Breast epithelium (tissue), 3 donors: ENCODE measurements around the gene ASTN2.

Source experiments
- POLR2AphosphoS5 ChIP-seq, 3 donors: sonication (generic); formaldehyde crosslinking; IDR thresholded peaks; one replicate each; pipeline ENCODE4 v1.6.1; 2017; ENCODE audit warnings: antibody characterized with exemption in 3 of 3
- TF ChIP-seq, protein P1 (sequence below), 3 donors: fragments of 450-650 bp; IDR thresholded peaks; one replicate each; pipeline ENCODE4 v1.5.1; 2016 to 2017; ENCODE audit warnings: antibody characterized with exemption in 3 of 3, mild to moderate bottlenecking in 3 of 3, moderate library complexity in 3 of 3

- TF ChIP-seq, protein P1, sequence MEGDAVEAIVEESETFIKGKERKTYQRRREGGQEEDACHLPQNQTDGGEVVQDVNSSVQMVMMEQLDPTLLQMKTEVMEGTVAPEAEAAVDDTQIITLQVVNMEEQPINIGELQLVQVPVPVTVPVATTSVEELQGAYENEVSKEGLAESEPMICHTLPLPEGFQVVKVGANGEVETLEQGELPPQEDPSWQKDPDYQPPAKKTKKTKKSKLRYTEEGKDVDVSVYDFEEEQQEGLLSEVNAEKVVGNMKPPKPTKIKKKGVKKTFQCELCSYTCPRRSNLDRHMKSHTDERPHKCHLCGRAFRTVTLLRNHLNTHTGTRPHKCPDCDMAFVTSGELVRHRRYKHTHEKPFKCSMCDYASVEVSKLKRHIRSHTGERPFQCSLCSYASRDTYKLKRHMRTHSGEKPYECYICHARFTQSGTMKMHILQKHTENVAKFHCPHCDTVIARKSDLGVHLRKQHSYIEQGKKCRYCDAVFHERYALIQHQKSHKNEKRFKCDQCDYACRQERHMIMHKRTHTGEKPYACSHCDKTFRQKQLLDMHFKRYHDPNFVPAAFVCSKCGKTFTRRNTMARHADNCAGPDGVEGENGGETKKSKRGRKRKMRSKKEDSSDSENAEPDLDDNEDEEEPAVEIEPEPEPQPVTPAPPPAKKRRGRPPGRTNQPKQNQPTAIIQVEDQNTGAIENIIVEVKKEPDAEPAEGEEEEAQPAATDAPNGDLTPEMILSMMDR (IDR thresholded peaks at IDR 0.05), result no peak
- no peak for TF ChIP-seq POLR2AphosphoS5 (IDR thresholded peaks at IDR 0.05)
Measured at GRCh38 chr9:116943970-116944369, 470.9 kb downstream of the ASTN2 start.
